Stimulated activated CD4-positive, alpha-beta T cell treated with anti-CD3 and anti-CD28 coated beads, Interleukin-12 subunit alpha, Interleukin-12 subunit beta, amount 100 ng/mL, for 4 hours (primary cell): ENCODE data around the gene TEAD3.
"Not testable (repeated sequence)": the region's sequence is repeated elsewhere in the genome, so short reads cannot be mapped to it uniquely, and the experiment has no call there.

Source experiments
- DNase-seq: peaks from one replicate; pipeline ENCODE4 v3.0.0-alpha.2; 2020

The TEAD3 gene

GRCh38 chr6:35445691-35446090, 51.2 kb downstream of the TEAD3 start:
- DNase-seq: no peak

- no peak for DNase-seq
Measured at GRCh38 chr6:35443341-35444030, 53.4 kb downstream of the TEAD3 start.

- DNase-seq: no peak
Measured at GRCh38 chr6:35442693-35443092, 54.2 kb downstream of the TEAD3 start.

- no peak for DNase-seq
Measured at GRCh38 chr6:35441642-35442041, 55.2 kb downstream of the TEAD3 start.

- DNase-seq: no peak
Measured at GRCh38 chr6:35441205-35441604, 55.7 kb downstream of the TEAD3 start.

- no peak for DNase-seq
Measured at GRCh38 chr6:35439308-35439707, 57.6 kb downstream of the TEAD3 start.

- not testable (repeated sequence) for DNase-seq
Measured at GRCh38 chr6:35438378-35439065, 58.4 kb downstream of the TEAD3 start.

GRCh38 chr6:35436071-35436857, 60.6 kb downstream of the TEAD3 start:
- no peak for DNase-seq

- DNase-seq: no peak
Measured at GRCh38 chr6:35435074-35435837, 61.6 kb downstream of the TEAD3 start.

GRCh38 chr6:35432702-35433101, 64.2 kb downstream of the TEAD3 start:
- not testable (repeated sequence) for DNase-seq

- no peak for DNase-seq
Measured at GRCh38 chr6:35432291-35432690, 64.6 kb downstream of the TEAD3 start.

- no peak for DNase-seq
Measured at GRCh38 chr6:35429463-35429862, 67.4 kb downstream of the TEAD3 start.

- no peak for DNase-seq
Measured at GRCh38 chr6:35428421-35429149, 68.3 kb downstream of the TEAD3 start.

GRCh38 chr6:35427851-35428321, 69.0 kb downstream of the TEAD3 start:
- DNase-seq: no peak

GRCh38 chr6:35427435-35427834, 69.4 kb downstream of the TEAD3 start:
- no peak for DNase-seq

- no peak for DNase-seq
Measured at GRCh38 chr6:35426074-35426473, 70.8 kb downstream of the TEAD3 start.

GRCh38 chr6:35425284-35425683, 71.6 kb downstream of the TEAD3 start:
- DNase-seq: no peak
